Epithelial cell of proximal tubule (primary cell): ENCODE data around the gene LRRN2. TPM values are rescaled to one million over a fixed set of nuclear protein-coding genes. Genes with fewer than 3 reads are reported as not detected.

ENCODE experiments used
- DNase-seq: peaks from one replicate; pipeline ENCODE4 v3.0.0-alpha.2; 2011; ENCODE audit warnings: low read depth
- H3K4me3 ChIP-seq: 2 replicates; pipeline ENCODE4 v1.5.1; 2011; ENCODE audit warnings: low read depth, mild to moderate bottlenecking, low read length
- CTCF ChIP-seq: conservative IDR thresholded peaks from 2 replicates; pipeline ENCODE4 v1.5.1; 2012; ENCODE audit warnings: low read depth, mild to moderate bottlenecking, low read length
- total RNA-seq: library from RNA; depleted of rRNA; stranded (reverse); fragments of >200 nt; gene quantifications from 2 replicates; pipeline ENCODE4 v1.2.3, GENCODE V29; 2015

LRRN2 gene
- total RNA-seq, 1 donor from 2014 or later = 5.4 TPM

GRCh38 chr1:204688776-204689175 is 3.2 kb upstream of the LRRN2 start:
- TF ChIP-seq CTCF = no peak
- no peak overlapping the region for H3K4me3 ChIP-seq
- no peak for DNase-seq

GRCh38 chr1:204688007-204688406 is 2.5 kb upstream of the LRRN2 start:
- no peak for TF ChIP-seq CTCF
- DNase-seq = no peak
- no peak overlapping the region for H3K4me3 ChIP-seq

- H3K4me3 ChIP-seq = peak overlapping the region; percentile 40
- no peak for DNase-seq
Observed at GRCh38 chr1:204684571-204685235, 835 bp downstream of the LRRN2 start.

DNA sequence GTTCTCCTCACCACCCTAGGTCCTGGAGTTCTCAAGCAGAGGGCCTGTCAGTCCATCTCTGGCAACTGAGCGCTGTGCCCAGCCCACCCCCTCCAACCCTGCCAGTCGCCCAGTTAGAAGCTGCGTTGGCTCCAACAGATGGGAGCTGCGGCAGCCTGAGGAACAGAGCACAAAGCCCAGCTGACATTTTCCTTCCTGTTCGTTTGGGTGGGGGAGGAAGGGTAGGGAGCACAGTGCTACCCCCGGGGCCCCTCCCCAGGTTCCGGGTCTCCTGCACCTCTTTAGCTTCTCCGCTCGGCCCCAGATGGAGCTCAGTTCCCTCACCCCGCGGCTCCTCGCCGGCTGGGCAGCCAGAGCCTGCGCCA is 1.4 kb downstream of the LRRN2 start:
- DNase-seq = no peak
- H3K4me3 ChIP-seq = peak overlapping the region; percentile 40
- no peak for TF ChIP-seq CTCF

More at GRCh38 chr1:204684571-204685235, 835 bp downstream of the LRRN2 start:
- no peak for TF ChIP-seq CTCF

GRCh38 chr1:204683284-204684205 is 2.0 kb downstream of the LRRN2 start:
- no peak for DNase-seq
- no peak for TF ChIP-seq CTCF
- H3K4me3 ChIP-seq = no peak overlapping the region

GRCh38 chr1:204680461-204680860 is 5.1 kb downstream of the LRRN2 start:
- no peak for TF ChIP-seq CTCF
- no peak overlapping the region for H3K4me3 ChIP-seq
- no peak for DNase-seq
